Urothelium cell line (cell line): ENCODE measurements around the gene ANKRD6.

ENCODE experiments used
- DNase-seq: peaks from one replicate; pipeline ENCODE4 v3.0.0; 2011; ENCODE audit warnings: low spot score, mixed read lengths
- FAIRE-seq: peaks from 2 replicates; lab custom pipeline; 2011; peaks lifted over from hg19 to GRCh38; lab: Jason Lieb, UNC

Gene ANKRD6

GRCh38 chr6:89555806-89556205, 122.9 kb downstream of the ANKRD6 start:
- FAIRE-seq (no peak), DNase-seq (no peak)

GRCh38 chr6:89559487-89559886, 126.5 kb downstream of the ANKRD6 start:
- DNase-seq (no peak), FAIRE-seq (no peak)

GRCh38 chr6:89562093-89562973, 129.4 kb downstream of the ANKRD6 start:
- no peak for FAIRE-seq
- DNase-seq, result no peak

GRCh38 chr6:89563866-89564265, 130.9 kb downstream of the ANKRD6 start:
- FAIRE-seq, result no peak
- no peak for DNase-seq

DNA sequence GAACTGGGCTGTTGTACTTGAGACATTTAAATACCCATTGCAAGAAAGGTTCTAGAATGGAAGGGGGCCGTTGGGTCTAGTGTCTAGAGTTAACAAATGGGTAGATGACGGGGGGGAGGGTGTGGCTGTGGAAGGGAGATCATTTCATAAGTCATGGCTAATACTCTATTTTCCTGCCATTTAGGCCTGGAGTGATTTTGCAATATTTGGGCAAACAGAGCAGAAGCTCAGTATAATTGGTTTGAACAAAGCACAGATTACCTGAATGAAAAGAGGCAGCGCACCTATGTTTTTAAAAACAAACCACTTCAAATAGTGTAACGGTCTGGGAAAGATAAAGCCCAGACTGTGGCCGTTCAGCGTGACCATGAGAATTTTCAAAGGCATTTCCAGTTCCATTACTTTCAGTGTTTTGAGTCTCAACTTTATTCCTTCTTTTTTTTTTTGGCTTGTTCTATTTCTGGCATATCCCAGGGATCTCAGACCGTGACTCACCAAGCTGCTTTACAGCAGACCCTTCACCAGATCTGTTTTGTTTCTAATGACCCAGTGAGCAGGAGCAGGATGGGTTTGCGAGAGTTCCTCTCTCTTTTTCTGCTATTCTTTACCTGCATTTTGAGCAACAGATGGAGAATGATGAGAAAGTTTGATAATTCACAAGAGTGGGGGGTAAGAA, 131.9 kb downstream of the ANKRD6 start:
- DNase-seq (peak; percentile 12), FAIRE-seq (no peak)

DNA sequence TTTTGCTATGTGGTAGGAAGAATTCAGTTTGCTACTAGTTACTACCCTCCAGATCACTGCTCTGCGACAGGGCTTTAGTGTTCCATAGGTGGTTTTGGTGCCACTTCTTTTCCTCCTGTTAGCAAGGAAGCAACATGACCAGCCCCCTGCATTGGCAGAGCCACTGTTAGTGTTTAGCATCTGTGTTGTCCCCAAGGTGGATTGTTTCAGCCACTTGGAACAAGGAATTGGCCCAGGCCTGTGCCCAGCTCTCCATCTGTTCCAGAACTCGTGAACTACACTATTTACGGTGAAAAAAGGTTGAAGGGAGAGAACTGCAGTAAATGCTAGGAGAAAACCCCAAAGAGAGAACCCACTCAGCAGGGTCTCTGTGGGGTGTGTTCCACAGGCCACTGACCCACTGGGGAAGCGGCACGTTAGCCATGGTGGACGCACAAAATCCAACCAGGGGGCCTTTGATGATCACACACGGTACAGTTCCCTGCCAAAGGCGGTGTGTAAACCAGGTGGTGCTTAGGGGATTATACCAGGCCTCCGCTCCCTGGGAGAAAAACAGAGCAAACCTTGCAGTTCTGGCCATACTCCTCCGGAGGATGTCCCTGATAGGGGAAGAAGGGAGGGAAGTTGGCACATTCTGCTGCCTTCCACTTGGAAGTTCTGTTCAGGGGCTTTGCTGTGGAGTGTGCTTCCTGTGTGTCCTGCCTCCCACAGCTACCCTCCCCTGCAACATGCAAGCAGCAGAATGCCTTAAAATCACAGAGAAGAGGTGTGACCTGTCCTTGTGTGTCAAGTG, 133.3 kb downstream of the ANKRD6 start:
- no peak for FAIRE-seq
- no peak for DNase-seq

DNA sequence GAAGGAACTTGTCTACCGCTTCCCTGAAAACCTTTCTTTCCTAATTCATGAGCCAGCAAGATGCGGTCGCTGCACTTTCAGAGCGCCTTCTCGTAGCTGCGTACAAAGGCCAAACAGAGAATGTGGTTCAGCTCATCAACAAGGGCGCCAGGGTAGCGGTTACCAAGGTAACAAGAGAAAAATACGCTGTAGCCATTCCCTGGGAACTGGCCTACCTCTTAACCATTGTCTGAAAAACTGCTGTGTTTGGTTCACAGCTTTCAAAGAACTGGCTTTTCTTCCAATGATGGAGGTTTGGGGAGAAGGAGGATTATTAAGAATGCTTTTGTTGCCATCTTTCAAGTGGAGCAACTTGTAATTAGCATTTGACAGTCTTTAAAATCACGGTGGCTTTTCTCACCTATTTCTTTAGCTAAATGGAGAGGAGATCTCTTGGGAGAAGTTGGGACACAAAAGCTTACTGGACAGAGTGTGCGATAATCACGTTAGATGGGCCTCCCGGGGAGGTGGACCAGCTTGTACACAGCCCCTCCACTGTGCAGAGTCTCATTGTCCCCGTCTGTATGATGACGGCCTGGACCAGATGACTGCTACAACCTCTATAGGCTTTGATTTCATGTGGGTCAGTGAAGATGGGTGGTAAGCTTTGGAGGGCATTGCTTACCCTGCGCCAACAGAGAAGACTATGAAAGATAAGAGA, 134.1 kb downstream of the ANKRD6 start:
- DNase-seq, result no peak
- no peak for FAIRE-seq

GRCh38 chr6:89567630-89568390, 134.9 kb downstream of the ANKRD6 start:
- no peak for DNase-seq
- FAIRE-seq, result no peak

GRCh38 chr6:89574910-89575561, 142.1 kb downstream of the ANKRD6 start:
- DNase-seq (no peak), FAIRE-seq (no peak)

GRCh38 chr6:89575562-89575960, 142.6 kb downstream of the ANKRD6 start:
- no peak for FAIRE-seq
- DNase-seq, result no peak

DNA sequence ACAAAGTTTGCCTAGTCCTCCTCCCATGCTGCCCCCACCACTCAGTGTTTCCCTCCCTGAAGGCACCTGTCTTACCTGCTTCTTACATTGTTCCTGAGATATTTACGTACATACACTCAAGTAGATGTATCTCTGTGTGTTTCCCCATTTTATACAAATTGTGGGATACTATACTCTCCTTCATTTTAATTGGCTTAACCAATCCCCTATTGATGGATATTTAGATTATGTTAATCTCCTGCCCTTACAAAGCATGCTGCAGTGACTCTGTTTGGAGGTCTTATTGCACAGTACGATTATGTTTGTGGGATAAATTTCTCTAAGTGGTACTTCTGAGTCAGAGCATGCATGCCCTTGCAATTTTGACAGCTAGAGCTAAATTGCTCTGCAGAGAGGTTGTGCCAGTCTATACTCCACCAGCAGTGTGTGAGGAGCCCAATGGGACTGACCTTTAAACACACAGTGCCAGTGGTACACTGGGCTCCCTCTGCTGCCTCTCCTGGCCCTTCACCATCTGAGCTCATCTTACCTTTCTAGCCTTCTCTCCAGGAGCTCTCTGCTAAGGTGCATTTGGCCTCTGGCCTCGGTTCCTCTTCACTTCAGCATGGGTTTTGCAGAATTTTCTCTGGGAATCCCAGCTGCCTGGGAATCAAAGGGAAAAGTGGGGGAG, 148.2 kb downstream of the ANKRD6 start:
- FAIRE-seq (no peak), DNase-seq (no peak)

- FAIRE-seq (no peak), DNase-seq (no peak)
Observed at GRCh38 chr6:89581689-89582088, 148.7 kb downstream of the ANKRD6 start.

DNA sequence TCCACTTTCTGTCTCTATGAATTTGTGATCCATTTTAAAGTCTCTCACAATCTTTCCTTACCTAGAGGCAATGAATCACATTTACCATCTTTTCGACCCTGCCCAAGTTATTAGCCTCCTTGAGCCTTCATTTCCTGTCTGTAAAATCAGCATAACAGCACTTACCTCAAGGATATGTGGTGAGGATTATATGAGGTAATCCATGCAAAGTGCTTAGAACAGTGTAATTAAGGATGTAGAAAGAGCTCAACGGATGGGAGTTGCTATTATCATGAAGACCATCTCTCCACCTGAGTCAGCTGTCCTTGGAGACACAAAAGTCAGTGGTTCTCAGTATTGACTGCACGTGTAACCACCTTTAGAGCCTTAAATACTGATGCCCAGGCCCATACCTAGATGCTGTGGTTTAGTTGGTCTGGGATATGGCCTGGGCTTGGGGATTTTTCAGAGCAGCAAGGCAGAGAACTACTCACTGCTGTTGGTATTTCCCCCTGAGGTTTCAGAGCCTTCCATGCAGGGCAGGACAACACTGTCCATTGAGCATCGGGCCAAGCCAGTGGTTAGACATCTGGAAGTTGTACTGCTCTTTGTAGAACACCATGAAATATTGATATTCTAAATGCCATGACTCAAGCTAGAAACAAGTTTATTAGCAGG, 149.8 kb downstream of the ANKRD6 start:
- DNase-seq, result no peak
- no peak for FAIRE-seq

DNA sequence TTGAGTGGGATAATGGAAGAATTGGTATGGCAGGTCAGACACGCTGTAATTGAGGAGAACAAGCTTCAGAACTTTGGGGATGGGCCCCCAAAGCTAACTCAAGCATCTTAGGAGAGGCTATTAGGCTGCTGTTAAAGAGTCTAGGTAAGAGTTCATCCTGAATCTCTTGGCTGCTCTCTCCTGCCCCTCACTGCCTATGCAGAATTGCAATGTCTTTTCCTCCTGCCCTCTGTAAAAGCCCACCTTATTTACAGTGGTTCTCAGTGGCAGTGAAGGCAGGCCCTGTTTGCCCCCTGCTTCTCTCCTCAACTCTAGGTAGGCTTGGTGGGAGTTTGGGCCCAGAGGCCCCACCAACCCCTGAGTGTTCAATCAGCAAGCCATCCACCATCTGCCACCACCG, 150.6 kb downstream of the ANKRD6 start:
- DNase-seq, result no peak
- FAIRE-seq, result no peak

- no peak for DNase-seq
- no peak for FAIRE-seq
Observed at GRCh38 chr6:89584539-89584938, 151.6 kb downstream of the ANKRD6 start.

DNA sequence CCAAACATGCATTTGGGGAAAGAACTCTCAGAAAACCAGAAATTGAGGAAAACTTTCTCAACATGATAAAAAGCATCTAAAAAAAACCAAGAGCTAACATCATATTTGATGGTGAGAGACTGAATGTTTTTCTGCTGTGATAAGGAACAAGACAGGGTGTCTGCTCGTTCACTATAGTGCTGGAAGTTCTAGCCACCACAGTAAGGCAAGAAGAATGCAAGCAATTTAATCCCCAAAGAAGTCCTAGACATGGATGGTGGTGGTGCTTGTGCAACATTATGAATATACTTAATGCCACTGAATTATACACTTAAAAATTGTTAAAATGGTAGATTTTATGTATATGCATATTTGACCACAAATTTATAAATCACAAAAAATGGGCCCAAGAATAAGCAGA, 152.2 kb downstream of the ANKRD6 start:
- DNase-seq, result no peak
- no peak for FAIRE-seq

GRCh38 chr6:89589297-89590025, 156.5 kb downstream of the ANKRD6 start:
- DNase-seq, result no peak
- no peak for FAIRE-seq

GRCh38 chr6:89590133-89590532, 157.2 kb downstream of the ANKRD6 start:
- DNase-seq (no peak), FAIRE-seq (no peak)
